ENCODE data around the gene IER5. TPM values are rescaled to one million over a fixed set of nuclear protein-coding genes. Genes with fewer than 3 reads are reported as not detected.

Gene IER5
- total RNA-seq, 1 experiment from 2014 or later = 47.5 TPM

- no peaks in the 10 kb centered on the region for H3K36me3 Mint-ChIP-seq (ENCODE audit: insufficient read depth, unreplicated experiment)
- no peak for TF ChIP-seq CTCF (IDR thresholded peaks at IDR 0.05; ENCODE audit: unreplicated experiment)
- intact Hi-C loops (cut with micrococcal nuclease) = no loop called here
- peak overlapping the region; percentile 77 for H3K27ac Mint-ChIP-seq (ENCODE audit: low read depth, unreplicated experiment)
- DNase-seq (ENCODE audit: unreplicated experiment) = no peak
- BruUV-seq (replicated peaks) = no TSS peak
- POLR2A ChIA-PET = interaction anchor here (0.6 to 38.3 kb wide), 10 partner anchors 11 to 615 kb away, joined by 3 to 1402 read pairs (median 12); partner anchors contain the start of genes IER5, MR1 and STX6
- H3K4me3 Mint-ChIP-seq (ENCODE audit: unreplicated experiment) = no peak overlapping the region
- no peaks in the 10 kb centered on the region for H3K27me3 Mint-ChIP-seq (ENCODE audit: insufficient read depth, unreplicated experiment)
- peaks cover 50% of the 10 kb centered on the region for H3K4me1 Mint-ChIP-seq (ENCODE audit: insufficient read depth, unreplicated experiment)
- CTCF ChIA-PET = interaction anchor here (0.5 to 8.8 kb wide), 13 partner anchors 10 to 254 kb away, joined by 3 to 81 read pairs (median 4); no protein-coding TSS in a partner anchor
- no peaks in the 10 kb centered on the region for H3K9me3 Mint-ChIP-seq (ENCODE audit: unreplicated experiment)
Observed at GRCh38 chr1:181116819-181117390, 28.4 kb downstream of the IER5 start.

GRCh38 chr1:181117648-181118449 lies 29.3 kb downstream of the IER5 start:
- intact Hi-C loops (cut with micrococcal nuclease) = no loop called here
- Mint-ChIP-seq H3K36me3 (ENCODE audit: insufficient read depth, unreplicated experiment) (no peaks in the 10 kb centered on the region), H3K27ac (ENCODE audit: low read depth, unreplicated experiment) (peak overlapping the region; percentile 77), H3K4me3 (ENCODE audit: unreplicated experiment) (no peak overlapping the region), H3K4me1 (ENCODE audit: insufficient read depth, unreplicated experiment) (peaks cover 50% of the 10 kb centered on the region), H3K9me3 (ENCODE audit: unreplicated experiment) (no peaks in the 10 kb centered on the region), H3K27me3 (ENCODE audit: insufficient read depth, unreplicated experiment) (no peaks in the 10 kb centered on the region)
- ChIA-PET CTCF (interaction anchor here (0.5 to 8.8 kb wide), 15 partner anchors 9 to 85 kb away, joined by 3 to 81 read pairs (median 4); no protein-coding TSS in a partner anchor), POLR2A (interaction anchor here (0.6 to 38.3 kb wide), 11 partner anchors 10 to 616 kb away, joined by 3 to 1402 read pairs (median 7); partner anchors contain the start of genes IER5, MR1 and STX6)
- no TSS peak for BruUV-seq (replicated peaks)
- no peak for TF ChIP-seq CTCF (IDR thresholded peaks at IDR 0.05; ENCODE audit: unreplicated experiment)
- peak; percentile 89 for DNase-seq (ENCODE audit: unreplicated experiment)

GRCh38 chr1:181119093-181119989 lies 30.8 kb downstream of the IER5 start:
- CTCF ChIA-PET = interaction anchor here (0.6 to 8.8 kb wide), 12 partner anchors 8 to 952 kb away, joined by 3 to 81 read pairs (median 4); partner anchors contain the start of gene IER5
- no peaks in the 10 kb centered on the region for H3K36me3 Mint-ChIP-seq (ENCODE audit: insufficient read depth, unreplicated experiment)
- no TSS peak for BruUV-seq (replicated peaks)
- H3K27me3 Mint-ChIP-seq (ENCODE audit: insufficient read depth, unreplicated experiment) = no peaks in the 10 kb centered on the region
- intact Hi-C loops (cut with micrococcal nuclease) = no loop called here
- peak overlapping the region; percentile 77 for H3K27ac Mint-ChIP-seq (ENCODE audit: low read depth, unreplicated experiment)
- H3K9me3 Mint-ChIP-seq (ENCODE audit: unreplicated experiment) = no peaks in the 10 kb centered on the region
- H3K4me1 Mint-ChIP-seq (ENCODE audit: insufficient read depth, unreplicated experiment) = peaks cover 42% of the 10 kb centered on the region
- peak; percentile 92 for DNase-seq (ENCODE audit: unreplicated experiment)
- no peak for TF ChIP-seq CTCF (IDR thresholded peaks at IDR 0.05; ENCODE audit: unreplicated experiment)
- POLR2A ChIA-PET = interaction anchor here (0.6 to 38.3 kb wide), 12 partner anchors 9 to 838 kb away, joined by 3 to 1402 read pairs (median 8); partner anchors contain the start of genes ACBD6, IER5, MR1 and STX6
- H3K4me3 Mint-ChIP-seq (ENCODE audit: unreplicated experiment) = peak overlapping the region; percentile 19

All from MCF 10A (cell line).